Measurements from ENCODE around the gene OCA2.

OCA2 gene

DNA sequence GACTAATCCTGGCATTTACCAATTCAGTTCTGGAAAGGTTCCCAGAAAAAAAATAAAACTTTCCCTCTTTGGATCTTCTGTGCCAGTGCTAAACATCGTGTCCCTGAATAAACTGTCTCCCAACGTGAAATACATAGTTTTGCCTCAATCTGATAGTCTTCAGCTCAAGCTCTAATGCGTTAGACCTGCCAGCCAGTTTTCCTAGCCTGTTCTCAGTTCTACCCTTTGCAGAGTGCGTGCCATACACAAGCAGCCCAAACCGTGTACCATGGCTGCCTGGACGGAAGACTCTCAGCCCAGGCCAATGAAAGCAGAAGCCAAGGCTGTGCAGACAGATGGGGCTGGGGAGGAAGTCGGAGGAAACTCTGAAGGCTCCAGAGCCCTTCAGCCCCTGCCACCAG lies 11.4 kb upstream of the OCA2 start:
- Histone ChIP-seq H3K4me3 (ENCODE audit: low read length) (no peak overlapping the region), H3K27ac (ENCODE audit: low read depth, low read length) (no peak overlapping the region), H3K27me3 (ENCODE audit: insufficient read depth, low read length) (peaks cover 31% of the 10 kb centered on the region), H3K9ac (ENCODE audit: low read depth, low read length) (no peak overlapping the region), H3K36me3 (ENCODE audit: insufficient read depth, low read length) (peaks cover 47% of the 10 kb centered on the region), H3K9me3 (ENCODE audit: insufficient read depth, low read depth, low read length) (no peaks in the 10 kb centered on the region), H3K4me1 (ENCODE audit: insufficient read depth, low read length) (no peaks in the 10 kb centered on the region)
- 92% methylated on average over 7 of the region's 7 CpGs for WGBS

DNA sequence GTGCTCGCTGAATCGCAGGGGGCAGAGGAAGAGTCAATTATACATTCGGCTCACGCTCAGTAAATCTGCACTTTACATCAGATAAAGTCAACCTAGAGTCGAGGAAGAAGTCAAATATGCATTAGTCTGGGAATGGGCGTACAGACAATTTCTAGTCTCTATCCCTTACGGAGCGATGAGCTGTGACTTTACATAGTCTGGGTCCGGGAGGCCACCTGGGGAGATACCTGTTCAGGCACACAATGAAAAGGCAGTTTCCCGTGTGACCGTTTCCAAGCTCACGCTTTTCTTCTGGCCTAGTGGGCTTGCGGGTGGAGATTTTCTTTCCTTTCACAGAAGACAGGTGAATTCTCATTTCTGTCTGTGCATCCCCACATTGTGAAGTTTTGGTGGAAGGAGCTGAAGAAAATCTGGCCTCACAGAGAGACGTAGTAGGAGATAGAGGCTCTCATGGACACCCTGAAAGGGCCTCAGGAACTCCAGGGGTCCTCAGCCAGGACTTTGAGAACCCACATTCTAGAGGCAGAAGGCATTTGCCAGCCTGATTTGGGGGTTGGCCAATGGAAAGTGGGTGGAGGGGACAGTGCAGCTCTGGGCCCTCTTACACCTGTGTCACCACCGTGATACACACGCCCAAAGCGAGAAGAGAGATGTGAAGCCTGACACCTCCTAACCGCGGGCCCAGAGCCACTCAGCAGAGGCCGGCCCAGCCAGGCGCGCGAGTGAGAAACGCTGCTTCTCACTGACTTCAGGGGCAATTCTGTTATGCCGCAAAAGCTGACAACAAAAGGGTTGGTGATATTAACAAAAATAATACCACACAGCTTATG lies 10.7 kb upstream of the OCA2 start:
- Histone ChIP-seq H3K9ac (ENCODE audit: low read depth, low read length) (no peak overlapping the region), H3K4me3 (ENCODE audit: low read length) (no peak overlapping the region), H3K36me3 (ENCODE audit: insufficient read depth, low read length) (peaks cover 40% of the 10 kb centered on the region), H3K27me3 (ENCODE audit: insufficient read depth, low read length) (peaks cover 31% of the 10 kb centered on the region), H3K9me3 (ENCODE audit: insufficient read depth, low read depth, low read length) (no peaks in the 10 kb centered on the region), H3K27ac (ENCODE audit: low read depth, low read length) (no peak overlapping the region), H3K4me1 (ENCODE audit: insufficient read depth, low read length) (no peaks in the 10 kb centered on the region)
- WGBS: 91% methylated on average over 25 of the region's 25 CpGs

DNA sequence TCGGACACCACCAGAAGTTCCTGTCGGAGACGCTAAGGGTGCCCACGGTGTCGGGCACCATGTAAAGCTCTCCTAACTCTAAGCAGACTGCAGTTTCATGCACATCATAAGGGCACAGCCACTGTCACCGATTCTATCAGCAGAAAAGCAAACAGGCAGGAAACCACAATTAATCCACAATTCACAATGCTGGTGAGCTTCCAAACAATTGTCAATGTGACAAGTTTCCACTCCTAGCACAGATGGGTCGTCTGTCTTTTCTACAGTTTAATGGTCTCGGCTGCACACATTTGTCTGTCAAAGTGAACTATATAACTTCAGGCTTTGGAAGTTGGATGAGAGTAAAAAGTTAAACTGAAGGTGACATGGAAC lies 8.8 kb upstream of the OCA2 start:
- Histone ChIP-seq H3K36me3 (ENCODE audit: insufficient read depth, low read length) (peaks cover 21% of the 10 kb centered on the region), H3K27me3 (ENCODE audit: insufficient read depth, low read length) (peaks cover 46% of the 10 kb centered on the region), H3K9ac (ENCODE audit: low read depth, low read length) (peak overlapping the region; percentile 62), H3K4me3 (ENCODE audit: low read length) (peak overlapping the region; percentile 68), H3K4me1 (ENCODE audit: insufficient read depth, low read length) (no peaks in the 10 kb centered on the region), H3K27ac (ENCODE audit: low read depth, low read length) (no peak overlapping the region), H3K9me3 (ENCODE audit: insufficient read depth, low read depth, low read length) (no peaks in the 10 kb centered on the region)
- WGBS: 53% methylated on average over 8 of the region's 8 CpGs

DNA sequence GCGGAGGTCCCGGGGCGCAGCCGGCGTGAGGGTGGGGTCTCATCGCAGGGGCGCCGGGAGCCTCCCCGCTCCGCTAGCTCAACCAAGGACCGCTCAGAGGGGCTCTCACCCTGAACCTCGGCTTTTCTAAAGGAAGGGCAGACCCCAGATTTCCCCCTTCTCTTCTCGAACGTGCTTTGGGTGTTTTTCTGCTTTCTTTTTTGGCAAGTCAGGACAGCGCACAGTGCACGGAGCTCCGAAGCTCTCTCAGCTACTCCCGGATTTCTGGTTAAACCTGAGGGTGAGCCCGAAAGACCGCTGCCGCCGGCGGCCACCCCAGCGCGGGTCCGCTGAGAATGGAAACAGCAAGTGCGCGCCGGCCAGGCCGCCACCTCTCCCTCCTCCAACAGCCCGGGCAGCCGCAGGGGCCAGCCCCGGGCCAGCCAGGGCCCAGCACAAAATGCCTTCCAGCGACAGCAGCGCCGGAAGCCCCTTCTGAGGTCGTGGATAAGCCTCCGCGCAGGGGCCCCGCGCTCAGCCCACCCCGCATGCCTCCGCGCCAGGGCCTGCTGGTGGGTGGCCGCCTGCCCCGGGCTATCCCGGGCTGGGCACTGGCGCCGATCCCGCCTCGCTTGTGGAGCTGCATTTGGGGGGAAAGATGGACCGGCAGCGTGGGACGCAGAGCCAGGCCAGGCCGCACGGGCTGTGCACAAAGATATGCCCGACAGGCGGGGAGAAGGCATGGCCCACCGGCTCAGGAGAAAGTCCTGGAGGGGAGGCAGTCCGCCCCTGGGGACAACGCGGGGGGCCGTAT lies 8.2 kb upstream of the OCA2 start:
- Histone ChIP-seq H3K27me3 (ENCODE audit: insufficient read depth, low read length) (peaks cover 49% of the 10 kb centered on the region), H3K4me1 (ENCODE audit: insufficient read depth, low read length) (no peaks in the 10 kb centered on the region), H3K9me3 (ENCODE audit: insufficient read depth, low read depth, low read length) (no peaks in the 10 kb centered on the region), H3K36me3 (ENCODE audit: insufficient read depth, low read length) (peaks cover 15% of the 10 kb centered on the region), H3K4me3 (ENCODE audit: low read length) (peak overlapping the region; percentile 68), H3K9ac (ENCODE audit: low read depth, low read length) (peak overlapping the region; percentile 62), H3K27ac (ENCODE audit: low read depth, low read length) (no peak overlapping the region)
- WGBS: 4% methylated on average over 63 of the region's 63 CpGs

DNA sequence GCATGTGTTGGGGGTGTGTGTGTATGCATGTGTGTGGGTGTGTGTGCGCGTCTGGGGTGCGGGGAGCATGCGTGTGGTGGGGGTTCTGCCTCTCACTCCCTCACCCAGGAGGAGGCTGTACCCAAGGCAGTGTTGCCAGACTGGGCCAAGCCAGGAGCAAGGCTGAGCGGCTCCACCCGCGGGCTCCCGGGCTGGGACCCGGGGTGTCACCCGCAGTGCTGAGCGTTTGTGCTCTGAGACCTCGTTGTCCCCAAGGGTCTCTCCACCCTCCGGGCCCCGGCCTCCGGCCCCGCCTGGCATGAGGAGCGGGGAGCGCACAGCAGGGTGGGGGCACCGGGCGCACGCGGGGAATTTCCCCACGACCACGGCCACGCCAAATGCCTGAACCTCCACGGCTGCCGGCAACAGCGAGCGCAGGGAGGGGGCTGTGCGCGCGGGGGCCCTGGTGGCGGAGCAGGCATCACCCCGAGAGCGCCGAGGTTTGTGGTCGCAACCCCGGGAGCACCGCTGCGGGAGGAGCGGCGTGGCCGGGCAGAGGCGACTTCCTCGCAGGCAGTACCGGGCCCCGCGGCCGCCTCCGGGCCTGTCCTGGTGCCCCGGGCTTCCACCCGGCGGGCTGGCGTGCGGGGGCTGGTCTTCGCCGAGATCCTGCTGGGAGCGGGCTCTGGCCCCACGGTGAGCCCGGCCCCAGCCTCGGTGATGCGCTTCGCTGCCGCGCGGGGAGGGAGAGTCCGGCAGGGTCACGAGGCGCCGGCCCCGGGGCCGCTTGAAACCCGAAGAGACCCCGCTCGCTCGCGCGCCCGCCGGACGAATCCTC lies 7.4 kb upstream of the OCA2 start:
- peaks cover 57% of the 10 kb centered on the region for H3K27me3 ChIP-seq (ENCODE audit: insufficient read depth, low read length)
- 8% methylated on average over 81 of the region's 81 CpGs for WGBS
- peak overlapping the region; percentile 62 for H3K9ac ChIP-seq (ENCODE audit: low read depth, low read length)
- H3K36me3 ChIP-seq (ENCODE audit: insufficient read depth, low read length): peaks cover 7% of the 10 kb centered on the region
- H3K4me3 ChIP-seq (ENCODE audit: low read length): peak overlapping the region; percentile 68
- no peaks in the 10 kb centered on the region for H3K9me3 ChIP-seq (ENCODE audit: insufficient read depth, low read depth, low read length)
- no peak overlapping the region for H3K27ac ChIP-seq (ENCODE audit: low read depth, low read length)
- no peaks in the 10 kb centered on the region for H3K4me1 ChIP-seq (ENCODE audit: insufficient read depth, low read length)

DNA sequence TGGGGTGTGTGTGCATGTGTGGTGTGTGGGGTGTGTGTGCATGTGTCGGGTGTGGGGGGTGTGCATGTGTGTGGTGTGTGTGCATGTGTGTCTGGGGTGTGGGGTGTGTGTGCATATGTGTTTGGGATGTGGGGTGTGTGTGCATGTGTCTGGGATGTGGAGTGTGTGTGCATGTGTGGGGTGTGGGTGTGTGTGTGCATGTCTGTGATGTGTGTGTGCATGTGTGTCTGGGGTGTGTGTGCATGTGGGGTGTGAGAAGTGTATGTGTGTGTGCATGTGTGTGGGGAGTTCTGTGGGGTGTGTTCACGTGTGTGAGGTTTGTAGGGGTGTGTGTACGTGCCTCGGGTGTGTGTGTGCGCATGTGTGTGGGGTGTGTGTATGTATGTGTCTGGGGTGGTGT lies 6.7 kb upstream of the OCA2 start:
- Histone ChIP-seq H3K27me3 (ENCODE audit: insufficient read depth, low read length) (peaks cover 65% of the 10 kb centered on the region), H3K9ac (ENCODE audit: low read depth, low read length) (no peak overlapping the region), H3K4me3 (ENCODE audit: low read length) (no peak overlapping the region), H3K27ac (ENCODE audit: low read depth, low read length) (no peak overlapping the region), H3K4me1 (ENCODE audit: insufficient read depth, low read length) (no peaks in the 10 kb centered on the region), H3K36me3 (ENCODE audit: insufficient read depth, low read length) (no peaks in the 10 kb centered on the region), H3K9me3 (ENCODE audit: insufficient read depth, low read depth, low read length) (no peaks in the 10 kb centered on the region)
- WGBS: 91% methylated on average over 5 of the region's 5 CpGs

DNA sequence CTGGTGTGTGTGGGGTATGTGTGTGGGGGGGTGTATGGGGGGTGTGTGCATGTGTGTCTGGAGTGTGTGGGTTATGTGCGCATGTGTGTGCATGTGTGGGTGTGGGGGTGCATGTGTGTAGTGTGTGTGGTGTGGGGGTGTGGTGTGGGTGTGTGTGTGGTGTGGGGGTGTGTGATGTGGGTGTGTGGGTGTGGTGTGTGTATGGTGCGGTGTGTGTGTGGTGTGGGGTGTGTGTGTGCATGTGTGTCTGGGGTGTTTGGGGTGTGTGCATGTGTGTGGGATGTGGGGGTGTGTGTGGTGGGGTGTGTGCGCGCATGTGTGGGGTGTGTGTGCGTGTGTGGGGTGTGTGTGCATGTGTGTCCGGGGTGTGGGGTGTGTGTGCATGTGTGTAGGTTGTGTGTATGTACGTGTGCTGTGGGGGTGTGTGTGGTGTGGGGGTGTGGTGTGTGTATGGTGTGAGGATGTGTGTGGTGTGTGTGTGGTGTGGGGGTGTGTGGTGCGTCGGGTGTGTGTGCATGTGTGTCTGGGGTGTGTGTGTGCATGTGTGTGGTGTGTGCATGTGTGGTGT lies 6.2 kb upstream of the OCA2 start:
- H3K27ac ChIP-seq (ENCODE audit: low read depth, low read length): no peak overlapping the region
- H3K9ac ChIP-seq (ENCODE audit: low read depth, low read length): no peak overlapping the region
- no peaks in the 10 kb centered on the region for H3K9me3 ChIP-seq (ENCODE audit: insufficient read depth, low read depth, low read length)
- H3K27me3 ChIP-seq (ENCODE audit: insufficient read depth, low read length): peaks cover 69% of the 10 kb centered on the region
- no peak overlapping the region for H3K4me3 ChIP-seq (ENCODE audit: low read length)
- no peaks in the 10 kb centered on the region for H3K4me1 ChIP-seq (ENCODE audit: insufficient read depth, low read length)
- WGBS: 94% methylated on average over 9 of the region's 9 CpGs
- no peaks in the 10 kb centered on the region for H3K36me3 ChIP-seq (ENCODE audit: insufficient read depth, low read length)

DNA sequence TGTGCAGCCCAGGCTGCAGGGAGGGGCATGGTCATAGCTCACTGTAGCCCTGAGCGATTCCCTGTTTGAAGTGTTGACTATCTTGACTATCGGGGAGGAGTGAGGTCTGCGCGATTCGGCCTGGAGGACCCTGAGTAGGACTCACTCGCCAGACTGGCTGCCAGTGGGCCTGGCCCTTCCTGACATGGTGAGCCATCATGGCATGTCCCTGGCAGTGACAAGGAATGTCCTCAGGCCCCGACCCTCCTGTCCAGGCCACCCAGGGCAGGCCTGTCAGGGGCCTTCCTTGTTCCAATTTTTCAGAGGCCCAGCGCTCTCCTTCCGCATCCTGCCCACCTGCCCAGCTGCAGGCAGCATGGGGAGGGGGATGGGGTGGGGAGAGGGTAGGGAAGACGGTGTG lies 5.2 kb upstream of the OCA2 start:
- H3K27me3 ChIP-seq (ENCODE audit: insufficient read depth, low read length): peaks cover 79% of the 10 kb centered on the region
- no peak overlapping the region for H3K4me3 ChIP-seq (ENCODE audit: low read length)
- H3K36me3 ChIP-seq (ENCODE audit: insufficient read depth, low read length): no peaks in the 10 kb centered on the region
- WGBS: 70% methylated on average over 10 of the region's 10 CpGs
- no peaks in the 10 kb centered on the region for H3K9me3 ChIP-seq (ENCODE audit: insufficient read depth, low read depth, low read length)
- H3K9ac ChIP-seq (ENCODE audit: low read depth, low read length): no peak overlapping the region
- H3K27ac ChIP-seq (ENCODE audit: low read depth, low read length): no peak overlapping the region
- H3K4me1 ChIP-seq (ENCODE audit: insufficient read depth, low read length): no peaks in the 10 kb centered on the region

DNA sequence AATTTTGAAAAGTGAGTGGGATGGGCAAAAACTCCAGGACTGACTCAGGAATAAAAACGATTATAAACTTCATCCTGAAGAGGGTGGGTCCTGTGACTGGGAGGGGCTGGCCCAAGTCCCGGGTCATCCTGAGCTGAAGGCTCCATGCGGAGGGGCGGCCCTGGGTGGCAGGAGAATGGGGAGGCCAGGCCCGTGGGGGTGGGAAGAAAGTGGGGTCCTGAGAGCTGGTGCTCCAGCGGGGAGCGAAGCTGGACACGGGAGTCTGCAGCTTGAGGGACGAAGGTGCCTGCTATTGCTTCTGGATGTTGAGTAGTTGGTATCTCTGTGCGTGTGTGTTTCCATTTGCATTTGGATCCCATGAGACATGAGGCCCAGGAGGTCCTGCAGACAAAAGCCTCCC lies 4.7 kb upstream of the OCA2 start:
- H3K27ac ChIP-seq (ENCODE audit: low read depth, low read length): no peak overlapping the region
- peaks cover 83% of the 10 kb centered on the region for H3K27me3 ChIP-seq (ENCODE audit: insufficient read depth, low read length)
- no peaks in the 10 kb centered on the region for H3K4me1 ChIP-seq (ENCODE audit: insufficient read depth, low read length)
- no peak overlapping the region for H3K4me3 ChIP-seq (ENCODE audit: low read length)
- H3K36me3 ChIP-seq (ENCODE audit: insufficient read depth, low read length): no peaks in the 10 kb centered on the region
- 79% methylated on average over 10 of the region's 10 CpGs for WGBS
- H3K9me3 ChIP-seq (ENCODE audit: insufficient read depth, low read depth, low read length): no peaks in the 10 kb centered on the region
- H3K9ac ChIP-seq (ENCODE audit: low read depth, low read length): no peak overlapping the region

DNA sequence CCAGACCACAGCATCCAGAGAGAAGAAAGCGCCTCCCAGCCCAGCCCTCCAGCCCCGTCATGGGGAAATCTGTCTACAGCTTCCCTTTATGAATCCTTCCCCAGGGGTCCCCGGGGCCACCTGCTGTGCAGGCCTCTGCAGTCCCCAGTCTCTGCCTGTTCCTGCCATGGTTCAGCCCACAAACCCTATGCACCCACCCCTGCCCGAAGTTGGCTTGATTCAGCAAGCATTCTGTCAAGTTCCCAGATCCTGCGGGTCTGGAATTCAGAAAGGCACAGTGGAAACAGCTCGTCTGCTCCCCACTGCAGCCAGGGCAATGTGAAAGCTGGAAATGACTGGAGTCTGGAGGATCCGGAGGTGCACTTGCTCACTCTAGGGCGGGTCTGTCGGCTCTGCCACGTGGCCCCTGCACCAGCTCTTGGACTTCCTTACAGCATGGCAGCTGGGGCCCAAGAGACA lies 2.9 kb upstream of the OCA2 start:
- WGBS: 68% methylated on average over 10 of the region's 10 CpGs
- H3K9ac ChIP-seq (ENCODE audit: low read depth, low read length): no peak overlapping the region
- no peaks in the 10 kb centered on the region for H3K36me3 ChIP-seq (ENCODE audit: insufficient read depth, low read length)
- H3K9me3 ChIP-seq (ENCODE audit: insufficient read depth, low read depth, low read length): no peaks in the 10 kb centered on the region
- no peak overlapping the region for H3K4me3 ChIP-seq (ENCODE audit: low read length)
- no peaks in the 10 kb centered on the region for H3K4me1 ChIP-seq (ENCODE audit: insufficient read depth, low read length)
- peaks cover 86% of the 10 kb centered on the region for H3K27me3 ChIP-seq (ENCODE audit: insufficient read depth, low read length)
- no peak overlapping the region for H3K27ac ChIP-seq (ENCODE audit: low read depth, low read length)

Measured in HUES64 (cell line).